ENCODE measurements around the gene ARL1. TPM values are rescaled to one million over a fixed set of nuclear protein-coding genes. Genes with fewer than 3 reads are reported as not detected.
"Not testable (repeated sequence)": the region's sequence is repeated elsewhere in the genome, so short reads cannot be mapped to it uniquely, and the experiment has no call there.

The ARL1 gene
- 43.0 TPM for polyA plus RNA-seq (2013, experiment 1 of 4)
- 45.8 TPM for polyA plus RNA-seq (2013, experiment 2 of 4)
- 35.4 TPM for polyA plus RNA-seq (2013, experiment 3 of 4)
- polyA plus RNA-seq (2013, experiment 4 of 4): 47.9 TPM

DNA sequence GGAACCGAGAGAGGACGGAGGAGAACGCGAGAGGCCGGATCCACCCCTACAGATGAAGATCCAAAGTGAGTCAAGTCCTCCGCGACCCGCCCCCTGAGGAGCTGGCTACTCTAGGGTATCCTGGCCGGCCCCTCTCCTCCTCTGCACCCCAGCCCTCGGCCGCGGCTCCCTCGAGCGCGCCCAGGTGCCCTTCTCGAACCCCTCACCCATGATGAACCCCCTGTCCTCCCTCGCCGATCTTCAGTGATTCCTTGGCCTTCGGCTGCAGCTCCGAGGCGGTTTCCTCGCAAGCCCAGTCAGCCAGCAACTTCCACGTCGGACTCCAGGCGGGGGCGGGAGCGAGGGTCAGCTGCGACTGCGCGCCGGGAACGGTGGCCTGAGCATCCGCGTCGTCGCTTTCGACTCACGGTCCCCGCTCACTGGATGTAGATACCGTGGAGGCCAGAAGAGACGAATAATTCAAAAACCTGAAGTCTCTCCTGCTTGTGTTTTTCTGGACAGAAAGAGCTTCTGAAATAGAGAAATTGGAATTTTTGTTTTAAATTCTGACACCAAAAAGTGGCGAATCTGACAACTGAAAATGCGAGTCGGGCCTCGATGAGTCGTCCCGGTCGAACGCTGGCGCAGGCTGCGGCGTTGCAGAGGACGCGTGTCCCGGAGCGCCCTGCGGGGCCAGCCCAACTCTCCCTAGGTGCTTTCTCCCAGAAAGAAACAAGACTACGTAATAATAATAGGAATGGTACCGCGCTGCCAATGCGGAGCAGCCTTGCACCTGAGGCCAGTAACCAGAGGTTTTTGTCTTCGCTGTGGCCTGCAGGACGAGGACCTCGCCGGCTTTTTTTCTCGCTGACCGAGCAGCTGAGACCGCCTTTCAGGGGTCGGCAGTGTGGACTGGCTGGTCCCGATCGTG, at the start of gene ARL1:
Gene ARL1 (minus strand): TSS at position 337 of the 910 bp plus-strand sequence. CDS start 127 bp downstream, at position 210.
- Histone ChIP-seq H3K9me3 (ENCODE audit: control insufficient read depth, low read length) (no peaks in the 10 kb centered on the region), H3K4me1 (ENCODE audit: control insufficient read depth, insufficient read depth, low read length) (peaks cover 7% of the 10 kb centered on the region), H3K27me3 (ENCODE audit: control insufficient read depth, insufficient read depth, low read length, poor library complexity, severe bottlenecking) (no peaks in the 10 kb centered on the region), H3K4me3 (ENCODE audit: insufficient read depth, low read depth, low read length) (peak within 1 kb of the TSS; percentile 65), H3K36me3 (ENCODE audit: control insufficient read depth, insufficient read depth, low read length) (no peaks in the 10 kb centered on the region), H3K27ac (ENCODE audit: insufficient read depth, low read depth, low read length, poor library complexity, severe bottlenecking) (peak within 1 kb of the TSS; percentile 90)
- WGBS, 2 experiments: 0% methylated on average over 71 of the region's 71 CpGs

DNA sequence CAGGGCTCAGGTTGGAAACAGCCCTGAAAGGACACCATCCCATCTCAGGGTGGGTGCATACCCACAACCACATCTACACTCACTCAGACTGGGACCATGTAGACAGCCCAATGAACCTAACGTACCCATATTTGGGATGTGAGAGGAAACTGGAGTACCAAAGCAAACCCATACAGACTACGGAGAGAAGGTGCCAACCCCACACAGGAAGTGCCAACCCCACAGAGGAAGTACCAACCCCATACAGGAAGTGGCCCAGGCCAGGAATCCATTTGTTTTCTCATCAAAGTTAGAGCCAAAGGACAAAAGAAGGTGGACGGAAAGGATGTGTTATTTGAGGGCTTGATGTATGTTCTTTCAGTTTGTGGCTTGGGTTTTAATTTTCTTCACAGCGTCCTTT, 48.1 kb upstream of the ARL1 start:
- no peaks in the 10 kb centered on the region for H3K36me3 ChIP-seq (ENCODE audit: control insufficient read depth, insufficient read depth, low read length)
- no peak overlapping the region for H3K27ac ChIP-seq (ENCODE audit: insufficient read depth, low read depth, low read length, poor library complexity, severe bottlenecking)
- H3K4me3 ChIP-seq (ENCODE audit: insufficient read depth, low read depth, low read length): no peak overlapping the region
- H3K9me3 ChIP-seq (ENCODE audit: control insufficient read depth, low read length): peaks cover 3% of the 10 kb centered on the region
- H3K27me3 ChIP-seq (ENCODE audit: control insufficient read depth, insufficient read depth, low read length, poor library complexity, severe bottlenecking): no peaks in the 10 kb centered on the region
- WGBS, 2 experiments: 91 to 99% methylated on average over 3 to 4 of the region's 4 CpGs
- no peaks in the 10 kb centered on the region for H3K4me1 ChIP-seq (ENCODE audit: control insufficient read depth, insufficient read depth, low read length)

DNA sequence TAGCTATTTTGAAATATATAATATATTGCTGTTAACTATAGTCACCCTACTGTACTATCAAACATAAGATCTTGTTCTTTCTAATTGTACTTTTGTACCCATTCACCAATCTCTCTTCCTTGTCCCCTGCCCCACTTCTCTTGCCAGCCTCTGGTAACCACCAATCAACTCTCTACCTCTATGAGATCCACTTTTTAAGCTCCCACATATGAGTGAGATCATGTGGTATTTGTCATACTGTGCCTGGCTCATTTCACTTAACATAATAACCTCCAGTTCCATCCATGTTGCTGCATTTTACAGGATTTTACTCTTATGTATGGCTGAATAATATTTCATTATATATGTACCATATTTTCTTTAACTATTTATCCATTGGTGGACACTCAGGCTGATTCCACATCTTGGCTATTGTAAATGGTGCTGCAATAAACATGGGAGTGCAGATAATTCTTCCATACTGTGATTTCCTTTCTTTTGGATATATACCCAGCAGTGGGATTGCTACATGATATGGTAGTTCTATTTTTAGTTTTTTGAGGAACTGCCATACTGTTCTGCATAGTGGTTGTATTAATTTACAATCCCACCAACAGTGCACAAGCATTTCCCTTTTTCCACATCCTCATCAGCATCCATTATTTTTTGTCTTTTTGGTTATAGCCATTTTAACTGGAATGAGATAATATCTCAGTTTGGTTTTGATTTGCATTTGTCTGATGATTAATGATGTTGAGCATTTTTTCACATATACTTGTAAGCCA, 34.1 kb upstream of the ARL1 start:
- no peaks in the 10 kb centered on the region for H3K9me3 ChIP-seq (ENCODE audit: control insufficient read depth, low read length)
- H3K36me3 ChIP-seq (ENCODE audit: control insufficient read depth, insufficient read depth, low read length): no peaks in the 10 kb centered on the region
- no peaks in the 10 kb centered on the region for H3K4me1 ChIP-seq (ENCODE audit: control insufficient read depth, insufficient read depth, low read length)
- no peak overlapping the region for H3K27ac ChIP-seq (ENCODE audit: insufficient read depth, low read depth, low read length, poor library complexity, severe bottlenecking)
- no peaks in the 10 kb centered on the region for H3K27me3 ChIP-seq (ENCODE audit: control insufficient read depth, insufficient read depth, low read length, poor library complexity, severe bottlenecking)
- no peak overlapping the region for H3K4me3 ChIP-seq (ENCODE audit: insufficient read depth, low read depth, low read length)

DNA sequence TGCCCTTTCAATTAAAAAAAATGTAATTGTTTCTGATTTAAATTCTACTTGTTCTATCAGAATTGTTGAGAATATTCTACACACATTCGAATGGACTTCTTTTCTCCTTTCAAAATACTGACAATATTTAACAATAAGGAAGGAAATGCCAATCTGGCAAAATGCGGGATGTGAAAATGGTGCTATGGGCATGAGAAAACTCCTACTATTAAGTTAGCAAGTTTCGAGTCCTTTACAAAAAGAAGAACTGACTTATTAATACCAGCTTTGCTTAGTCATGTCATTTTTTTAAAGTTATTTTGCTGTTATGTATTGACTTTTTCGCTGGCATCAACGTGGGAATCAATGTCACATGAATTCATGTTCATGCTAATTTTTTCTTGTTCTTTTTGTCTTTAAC, 31.7 kb upstream of the ARL1 start:
- Histone ChIP-seq H3K27me3 (ENCODE audit: control insufficient read depth, insufficient read depth, low read length, poor library complexity, severe bottlenecking) (no peaks in the 10 kb centered on the region), H3K4me3 (ENCODE audit: insufficient read depth, low read depth, low read length) (no peak overlapping the region), H3K36me3 (ENCODE audit: control insufficient read depth, insufficient read depth, low read length) (no peaks in the 10 kb centered on the region), H3K9me3 (ENCODE audit: control insufficient read depth, low read length) (no peaks in the 10 kb centered on the region), H3K4me1 (ENCODE audit: control insufficient read depth, insufficient read depth, low read length) (no peaks in the 10 kb centered on the region), H3K27ac (ENCODE audit: insufficient read depth, low read depth, low read length, poor library complexity, severe bottlenecking) (no peak overlapping the region)
- 84 to 92% methylated on average over 4 to 5 of the region's 5 CpGs for WGBS, 2 experiments

DNA sequence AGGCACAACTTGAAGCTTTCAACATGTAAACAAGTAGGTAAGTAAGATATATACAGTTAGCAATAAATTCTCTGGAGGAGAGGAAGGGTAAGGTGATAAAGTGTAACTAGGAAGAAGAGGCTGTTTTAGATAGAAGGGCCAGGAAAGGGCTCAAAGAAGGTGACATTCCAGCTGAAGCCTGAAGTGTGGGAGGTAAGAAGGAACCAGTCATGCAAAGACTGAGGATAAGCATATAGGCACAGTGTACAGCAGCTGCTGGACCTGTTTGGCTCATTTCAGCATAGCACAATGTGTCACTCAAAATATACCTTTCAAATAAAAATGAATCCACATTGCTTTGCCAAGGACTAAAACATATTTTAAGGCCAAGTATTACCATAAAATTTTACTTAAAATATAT, 28.6 kb upstream of the ARL1 start:
- Histone ChIP-seq H3K9me3 (ENCODE audit: control insufficient read depth, low read length) (no peaks in the 10 kb centered on the region), H3K36me3 (ENCODE audit: control insufficient read depth, insufficient read depth, low read length) (no peaks in the 10 kb centered on the region)

DNA sequence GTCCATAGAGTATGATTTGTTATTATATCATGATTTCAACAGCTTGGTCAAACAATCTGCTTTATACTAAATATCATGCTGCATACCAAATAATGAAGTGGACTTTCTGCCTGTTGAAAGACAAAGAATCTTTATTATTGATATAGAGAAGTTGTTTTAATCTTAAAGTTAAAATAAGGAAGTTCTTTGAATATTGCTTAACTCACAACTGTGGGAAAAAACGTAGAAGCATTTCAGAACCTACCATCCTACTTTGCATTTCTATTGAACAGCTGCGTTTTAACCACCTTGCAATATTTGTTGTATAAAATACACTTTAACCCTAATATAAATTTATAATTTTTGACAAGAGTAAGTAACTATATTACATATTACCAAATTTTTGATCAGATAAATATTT, 22.9 kb upstream of the ARL1 start:
- no peak overlapping the region for H3K27ac ChIP-seq (ENCODE audit: insufficient read depth, low read depth, low read length, poor library complexity, severe bottlenecking)
- H3K27me3 ChIP-seq (ENCODE audit: control insufficient read depth, insufficient read depth, low read length, poor library complexity, severe bottlenecking): no peaks in the 10 kb centered on the region
- WGBS, 2 experiments: 73% methylated on average over 2 of the region's 2 CpGs; no CpG with 5 or more reads in 1 of the 2 experiments
- H3K4me1 ChIP-seq (ENCODE audit: control insufficient read depth, insufficient read depth, low read length): no peaks in the 10 kb centered on the region
- no peak overlapping the region for H3K4me3 ChIP-seq (ENCODE audit: insufficient read depth, low read depth, low read length)
- H3K36me3 ChIP-seq (ENCODE audit: control insufficient read depth, insufficient read depth, low read length): no peaks in the 10 kb centered on the region
- H3K9me3 ChIP-seq (ENCODE audit: control insufficient read depth, low read length): no peaks in the 10 kb centered on the region

More for the DNA sequence above, 28.6 kb upstream of the ARL1 start:
- H3K27me3 ChIP-seq (ENCODE audit: control insufficient read depth, insufficient read depth, low read length, poor library complexity, severe bottlenecking): no peaks in the 10 kb centered on the region
- H3K27ac ChIP-seq (ENCODE audit: insufficient read depth, low read depth, low read length, poor library complexity, severe bottlenecking): no peak overlapping the region
- no peaks in the 10 kb centered on the region for H3K4me1 ChIP-seq (ENCODE audit: control insufficient read depth, insufficient read depth, low read length)
- H3K4me3 ChIP-seq (ENCODE audit: insufficient read depth, low read depth, low read length): no peak overlapping the region

DNA sequence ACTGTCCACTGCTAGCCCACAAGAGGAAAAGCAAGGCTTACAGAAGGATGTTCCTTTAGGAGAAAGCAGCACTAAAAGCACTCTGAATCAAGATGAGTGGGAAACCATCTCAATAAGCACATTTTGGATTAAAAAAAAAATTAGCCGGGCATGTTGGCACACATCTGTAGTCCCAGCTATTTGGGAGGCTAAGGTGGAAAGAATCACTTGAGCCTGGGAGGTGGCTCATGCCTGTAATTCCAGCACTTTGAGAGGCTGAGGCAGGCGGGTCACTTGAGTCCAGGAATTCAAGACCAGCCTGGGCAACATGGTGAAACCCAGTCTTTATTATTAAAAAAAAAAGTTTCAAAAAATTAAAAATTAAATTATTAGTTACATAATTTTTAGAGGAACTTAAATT, 17.0 kb upstream of the ARL1 start:
- no peaks in the 10 kb centered on the region for H3K36me3 ChIP-seq (ENCODE audit: control insufficient read depth, insufficient read depth, low read length)
- no peak overlapping the region for H3K4me3 ChIP-seq (ENCODE audit: insufficient read depth, low read depth, low read length)
- H3K27ac ChIP-seq (ENCODE audit: insufficient read depth, low read depth, low read length, poor library complexity, severe bottlenecking): no peak overlapping the region
- no peaks in the 10 kb centered on the region for H3K4me1 ChIP-seq (ENCODE audit: control insufficient read depth, insufficient read depth, low read length)
- no peaks in the 10 kb centered on the region for H3K27me3 ChIP-seq (ENCODE audit: control insufficient read depth, insufficient read depth, low read length, poor library complexity, severe bottlenecking)
- 83 to 92% methylated on average over 2 of the region's 2 CpGs for WGBS, 2 experiments
- no peaks in the 10 kb centered on the region for H3K9me3 ChIP-seq (ENCODE audit: control insufficient read depth, low read length)

DNA sequence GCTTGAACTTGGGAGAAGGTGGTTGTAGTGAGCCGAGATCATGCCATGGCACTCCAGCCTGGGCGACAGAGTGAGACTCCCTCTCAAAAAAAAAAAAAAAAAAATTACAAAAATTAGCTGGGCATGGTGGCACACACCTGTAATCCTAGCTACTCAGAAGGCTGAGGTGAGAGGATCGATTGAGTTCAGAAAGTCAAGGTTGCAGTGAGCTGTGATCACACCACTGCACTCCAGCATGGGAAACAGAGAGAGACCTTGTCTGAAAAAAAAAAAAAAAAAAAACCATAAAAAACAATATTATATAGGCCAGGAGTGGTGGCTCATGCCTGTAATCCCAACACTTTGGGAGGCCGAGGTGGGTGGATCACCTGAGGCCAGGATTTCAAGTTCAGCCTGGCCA, 14.5 kb upstream of the ARL1 start:
- H3K4me1 ChIP-seq (ENCODE audit: control insufficient read depth, insufficient read depth, low read length); H3K4me3 ChIP-seq (ENCODE audit: insufficient read depth, low read depth, low read length); H3K27me3 ChIP-seq (ENCODE audit: control insufficient read depth, insufficient read depth, low read length, poor library complexity, severe bottlenecking); H3K9me3 ChIP-seq (ENCODE audit: control insufficient read depth, low read length); H3K27ac ChIP-seq (ENCODE audit: insufficient read depth, low read depth, low read length, poor library complexity, severe bottlenecking); H3K36me3 ChIP-seq (ENCODE audit: control insufficient read depth, insufficient read depth, low read length): not testable (repeated sequence)
- 91 to 97% methylated on average over 2 to 4 of the region's 4 CpGs for WGBS, 2 experiments

DNA sequence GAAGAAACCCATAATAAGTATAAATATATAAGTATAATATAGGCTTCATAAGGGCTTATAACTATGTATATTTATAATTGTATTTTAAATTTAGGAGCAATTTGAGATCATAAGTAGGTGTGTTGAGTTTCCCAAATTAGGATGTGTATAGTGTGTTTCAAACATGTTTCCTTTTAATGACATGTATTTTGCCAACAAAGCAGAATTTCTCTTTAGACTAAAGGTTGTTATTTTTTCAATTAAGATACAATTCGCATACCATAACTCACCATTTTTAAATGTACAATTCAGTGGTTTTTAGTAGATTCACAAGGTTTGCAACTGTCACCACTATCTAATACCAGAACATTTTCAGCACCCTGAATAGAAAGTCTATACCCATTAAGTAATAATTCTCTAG, 7.7 kb upstream of the ARL1 start:
- WGBS, 2 experiments: 90 to 100% methylated on average over 1 of the region's 1 CpG

DNA sequence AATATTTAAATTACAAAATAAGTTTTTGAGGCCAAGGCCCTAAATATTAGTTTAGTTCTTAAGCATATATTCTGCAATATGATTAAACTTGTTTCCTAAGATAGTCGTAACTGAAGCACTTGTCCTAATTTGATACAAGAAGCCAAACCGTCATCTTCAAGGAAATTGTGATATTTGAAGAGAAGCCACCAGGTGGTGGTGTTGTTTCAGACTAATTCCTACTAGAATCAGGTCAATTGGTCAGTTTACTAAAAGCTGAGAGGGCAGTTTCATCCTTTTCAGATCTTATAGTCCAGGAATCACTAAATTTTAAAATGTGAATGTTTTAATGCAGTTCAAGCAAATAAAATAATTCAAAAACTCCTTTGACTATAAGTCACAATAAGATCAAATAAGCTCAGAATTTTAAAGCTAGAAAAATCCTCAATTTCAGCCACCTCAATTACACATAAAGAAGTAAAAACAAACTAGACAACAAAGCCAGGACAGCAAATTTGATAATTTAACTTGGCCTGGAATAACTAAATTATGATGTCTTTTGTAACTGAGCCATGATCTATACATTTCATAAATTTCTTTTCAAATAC, 7.1 kb upstream of the ARL1 start:
- H3K36me3 ChIP-seq (ENCODE audit: control insufficient read depth, insufficient read depth, low read length): no peaks in the 10 kb centered on the region
- no peak overlapping the region for H3K4me3 ChIP-seq (ENCODE audit: insufficient read depth, low read depth, low read length)
- 42% methylated on average over 2 of the region's 2 CpGs; no CpG with 5 or more reads in 1 of the 2 experiments for WGBS, 2 experiments
- no peak overlapping the region for H3K27ac ChIP-seq (ENCODE audit: insufficient read depth, low read depth, low read length, poor library complexity, severe bottlenecking)
- no peaks in the 10 kb centered on the region for H3K4me1 ChIP-seq (ENCODE audit: control insufficient read depth, insufficient read depth, low read length)
- no peaks in the 10 kb centered on the region for H3K9me3 ChIP-seq (ENCODE audit: control insufficient read depth, low read length)
- H3K27me3 ChIP-seq (ENCODE audit: control insufficient read depth, insufficient read depth, low read length, poor library complexity, severe bottlenecking): no peaks in the 10 kb centered on the region

More for the DNA sequence above, 7.7 kb upstream of the ARL1 start:
- H3K4me3 ChIP-seq (ENCODE audit: insufficient read depth, low read depth, low read length): no peak overlapping the region
- H3K4me1 ChIP-seq (ENCODE audit: control insufficient read depth, insufficient read depth, low read length): no peaks in the 10 kb centered on the region
- no peaks in the 10 kb centered on the region for H3K36me3 ChIP-seq (ENCODE audit: control insufficient read depth, insufficient read depth, low read length)
- H3K27ac ChIP-seq (ENCODE audit: insufficient read depth, low read depth, low read length, poor library complexity, severe bottlenecking): no peak overlapping the region
- no peaks in the 10 kb centered on the region for H3K27me3 ChIP-seq (ENCODE audit: control insufficient read depth, insufficient read depth, low read length, poor library complexity, severe bottlenecking)
- no peaks in the 10 kb centered on the region for H3K9me3 ChIP-seq (ENCODE audit: control insufficient read depth, low read length)
